HG03159 (cell line): Measurements from ENCODE around the gene MT4.
"Not testable (repeated sequence)": the region's sequence is repeated elsewhere in the genome, so short reads cannot be mapped to it uniquely, and the experiment has no call there.

Experiments used
- ATAC-seq: cut with Tn5 transposase; IDR thresholded peaks from one replicate; pipeline ENCODE4 v1.9.1; 2021; ENCODE audit warnings: mild to moderate bottlenecking, moderate library complexity; ENCODE audit not compliant: unreplicated experiment

MT4 gene

DNA sequence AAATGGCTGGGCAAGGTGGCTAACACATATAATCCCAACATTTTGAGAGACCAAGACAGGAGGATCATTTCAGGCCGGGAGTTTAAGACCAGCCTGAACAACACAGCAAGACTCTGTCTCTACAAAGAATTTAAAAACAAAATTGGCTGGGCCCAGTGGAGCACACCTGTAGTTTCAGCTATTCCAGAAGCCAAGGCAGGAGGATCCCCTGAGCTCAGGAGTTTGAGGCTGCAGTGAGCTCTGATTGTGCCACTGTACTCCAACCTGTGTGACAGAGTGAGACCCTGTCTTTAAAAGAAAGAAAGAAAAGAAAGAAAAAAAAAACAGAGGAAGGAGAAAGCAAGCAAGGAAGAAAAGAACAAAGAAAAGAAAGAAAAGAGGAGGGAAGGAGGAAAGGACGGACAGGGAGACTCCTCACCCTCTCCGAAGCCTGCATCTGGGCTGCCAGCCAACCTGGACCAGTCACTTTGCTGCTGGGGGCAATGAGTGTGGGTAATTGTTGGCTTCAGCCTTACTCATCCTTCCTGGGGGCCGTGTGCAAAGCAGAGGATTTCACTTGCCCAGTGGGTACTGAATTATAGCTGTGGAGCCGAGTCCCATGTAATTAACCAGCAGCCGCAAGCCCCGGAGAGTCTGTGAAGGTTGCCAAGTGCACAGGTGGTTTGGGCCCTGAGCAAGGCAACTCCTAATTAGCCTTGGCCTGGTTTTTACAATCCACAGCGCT lies 6.7 kb upstream of the MT4 start:
- no peak for ATAC-seq

DNA sequence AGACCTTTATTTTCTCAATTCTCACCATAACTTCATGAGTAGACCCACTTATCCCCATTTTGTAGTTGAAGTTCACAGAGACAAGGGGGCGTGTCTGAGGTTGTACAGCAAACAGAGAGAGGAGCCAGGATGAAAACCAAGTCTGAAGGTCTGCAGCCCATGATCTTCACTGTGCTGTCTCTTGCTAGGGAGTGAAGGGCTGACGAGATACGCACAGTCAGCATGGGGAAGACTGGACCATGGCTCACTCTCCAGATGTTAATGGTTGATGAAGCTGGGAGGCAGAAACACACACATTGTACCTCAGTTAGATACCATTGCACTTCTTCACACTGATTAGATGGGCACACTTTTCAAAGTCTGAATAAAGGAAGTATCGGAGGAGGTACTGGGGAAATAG lies 5.8 kb upstream of the MT4 start:
- no peak for ATAC-seq

DNA sequence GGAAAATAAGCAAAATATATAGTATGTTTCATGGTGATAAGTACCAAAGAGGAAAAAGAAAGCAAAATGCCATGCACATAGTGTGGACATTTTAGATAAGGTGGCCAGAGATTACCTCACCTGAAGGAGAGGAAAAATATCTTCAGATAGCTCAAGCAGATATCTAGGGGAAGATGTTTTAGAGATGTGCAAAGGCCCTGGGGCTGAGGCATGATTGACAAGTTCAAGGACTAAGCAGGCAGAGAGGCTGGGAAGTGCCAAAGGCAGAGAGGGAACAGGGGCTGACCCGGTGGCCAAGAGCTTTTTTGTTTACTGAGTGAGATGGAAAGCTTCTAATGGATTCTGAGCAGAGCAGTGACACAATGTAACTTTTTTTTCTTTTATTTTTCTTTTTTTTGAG lies 4.4 kb upstream of the MT4 start:
- ATAC-seq: no peak

DNA sequence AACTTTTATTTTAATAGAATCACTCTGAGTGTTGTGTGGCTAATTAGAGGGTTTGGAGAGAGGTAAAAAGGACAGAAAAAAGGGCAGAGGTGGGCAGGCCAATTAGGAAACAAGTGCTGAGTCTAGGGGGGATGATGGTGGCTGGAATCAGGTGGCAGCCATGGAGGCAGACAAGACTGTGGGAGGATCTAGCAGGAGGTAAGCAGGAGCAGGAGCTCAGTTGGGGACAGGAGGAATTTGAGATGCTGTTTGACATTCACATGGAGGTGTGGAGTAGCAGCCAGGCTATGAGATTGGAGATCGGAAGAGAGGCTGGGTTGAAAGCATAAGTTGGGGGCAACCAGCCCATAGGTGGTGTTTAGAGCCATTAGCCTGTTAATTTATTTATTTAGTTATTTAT lies 3.7 kb upstream of the MT4 start:
- ATAC-seq: no peak

DNA sequence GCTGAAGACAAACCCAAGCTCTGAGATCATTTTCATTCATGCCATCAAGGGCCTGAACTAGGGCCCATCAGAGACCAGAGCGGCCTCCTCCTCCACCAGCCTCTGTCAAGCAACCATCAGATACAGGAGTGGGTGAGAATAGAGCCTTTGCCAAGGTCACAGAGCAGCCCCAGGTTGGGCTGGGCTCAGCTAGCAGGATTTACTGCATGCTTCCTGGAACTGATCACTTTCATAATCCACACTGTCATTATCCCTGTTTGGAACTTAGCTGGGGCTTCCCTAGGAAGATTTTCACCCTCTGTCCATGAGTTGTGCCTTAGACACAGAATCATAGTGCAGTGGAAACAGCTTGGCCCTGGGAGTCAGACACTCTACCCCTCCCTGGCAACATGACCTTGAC lies 5.1 kb downstream of the MT4 start:
- ATAC-seq: no peak

DNA sequence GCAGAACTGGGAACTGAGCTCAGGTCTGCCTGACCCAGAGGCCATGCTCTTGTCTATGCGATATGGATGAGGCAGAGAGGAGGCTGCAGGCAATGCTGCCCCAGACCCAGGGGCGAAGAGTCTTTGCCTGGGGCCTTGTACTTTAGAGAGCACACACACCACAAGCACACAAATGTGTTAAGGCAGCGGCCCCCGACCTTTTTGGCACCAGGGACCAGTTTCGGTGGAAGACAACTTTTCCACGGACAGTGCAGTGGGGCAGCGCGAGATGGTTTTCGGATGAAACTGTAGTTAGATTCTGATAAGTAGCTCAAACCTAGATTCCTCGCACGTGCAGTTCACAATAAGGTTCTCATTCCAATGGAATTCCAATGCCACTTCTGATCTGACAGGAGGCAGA lies 6.7 kb downstream of the MT4 start:
- ATAC-seq: no peak

DNA sequence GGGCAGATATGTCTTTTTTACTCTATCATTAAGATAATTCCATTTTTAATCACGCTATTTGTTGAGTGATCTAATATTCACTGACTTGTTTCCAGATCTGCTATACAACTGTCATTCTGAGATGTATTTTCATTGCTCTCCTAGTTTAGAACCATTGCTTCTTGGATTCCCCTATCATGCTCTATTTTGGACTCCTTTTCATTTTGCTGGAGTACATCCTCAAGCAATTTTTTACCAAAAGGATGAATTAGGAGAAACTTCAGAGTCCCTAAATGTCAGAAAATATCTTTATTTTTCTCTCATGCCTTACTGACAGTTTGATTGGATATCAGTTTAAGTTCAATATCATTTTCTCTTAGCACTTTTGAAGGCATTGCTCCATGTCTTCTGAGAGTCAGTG lies 9.8 kb downstream of the MT4 start:
- no peak for ATAC-seq

DNA sequence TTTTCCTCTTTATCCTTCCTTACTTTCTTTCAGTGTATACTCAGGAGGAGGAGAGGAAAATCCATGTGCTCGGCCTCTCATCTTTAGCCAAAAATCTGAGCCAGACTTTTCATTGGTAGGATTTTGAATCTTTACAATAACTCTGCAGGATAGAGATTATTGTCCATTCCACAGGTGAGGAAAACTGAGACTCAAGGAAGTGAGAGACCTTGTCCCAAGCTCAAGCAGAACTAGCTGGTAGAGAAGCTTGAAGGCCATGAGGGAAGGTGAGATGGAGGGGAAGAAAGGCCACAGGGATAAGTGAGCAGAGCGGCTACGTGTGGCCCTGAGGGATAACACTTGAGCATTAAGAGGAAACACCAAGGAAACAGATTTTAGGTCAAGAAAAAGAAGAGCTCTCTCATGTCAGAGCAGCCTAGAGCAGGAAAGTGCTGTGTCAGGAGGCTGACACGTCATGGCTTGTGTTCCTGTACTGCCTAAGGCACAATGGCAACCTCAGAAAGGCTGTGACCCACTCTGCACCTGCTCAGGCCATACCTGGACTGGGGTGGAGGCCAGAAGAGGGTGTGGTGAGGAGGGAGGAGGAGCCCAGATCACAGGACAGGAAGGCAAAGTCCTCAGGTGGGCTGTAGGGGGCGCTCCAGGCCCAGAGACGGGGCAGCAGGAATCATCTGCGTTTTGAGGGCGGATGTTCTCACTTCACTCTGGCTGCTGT lies 11.9 kb downstream of the MT4 start:
- ATAC-seq: peak; percentile 87

DNA sequence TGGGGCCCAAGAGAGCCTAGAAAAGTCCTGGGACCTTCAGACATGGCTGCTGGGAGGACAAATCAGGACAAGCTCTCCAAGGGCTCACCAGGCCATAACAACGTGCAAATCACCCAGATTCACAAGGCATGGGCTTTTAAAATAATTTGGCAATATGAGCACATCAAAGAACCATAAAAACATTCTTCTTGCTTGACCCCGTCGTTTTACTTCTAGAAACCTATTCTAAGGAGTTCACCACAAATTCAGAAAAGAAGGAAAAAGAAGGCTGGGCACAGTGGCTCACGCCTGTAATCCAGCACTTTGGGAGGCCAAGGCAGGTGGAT lies 12.4 kb downstream of the MT4 start:
- no peak for ATAC-seq

DNA sequence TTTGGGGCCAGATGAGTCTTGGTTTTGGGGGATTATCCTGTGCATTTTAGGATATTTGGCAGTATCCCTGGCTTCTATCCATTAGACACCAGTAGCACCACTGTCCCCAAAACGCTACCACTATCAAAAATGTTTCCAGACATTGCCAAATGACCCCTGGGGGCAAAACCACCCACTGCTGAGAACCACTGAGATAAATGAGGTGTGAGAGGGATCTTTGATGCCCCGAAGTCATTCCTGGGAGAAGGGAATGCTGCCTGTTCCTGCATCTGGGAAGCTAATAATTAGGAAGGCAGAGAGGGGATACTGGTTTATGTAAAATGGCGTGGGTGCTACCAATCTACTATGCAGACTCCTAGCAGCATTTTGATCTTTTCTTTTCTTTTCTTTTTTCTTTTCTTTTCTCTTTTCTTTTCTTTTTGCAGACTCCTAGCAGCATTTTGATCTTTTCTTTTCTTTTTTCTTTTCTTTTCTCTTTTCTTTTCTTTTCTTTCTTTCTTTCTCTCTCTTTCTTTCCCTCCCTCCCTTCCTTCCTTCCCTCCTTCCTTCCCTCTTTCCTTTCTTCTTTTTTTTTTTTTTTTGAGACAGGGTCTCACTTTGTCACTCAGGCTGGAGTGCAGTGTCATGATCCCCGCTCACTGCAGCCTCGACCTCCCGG lies 15.6 kb downstream of the MT4 start:
- ATAC-seq: no peak

DNA sequence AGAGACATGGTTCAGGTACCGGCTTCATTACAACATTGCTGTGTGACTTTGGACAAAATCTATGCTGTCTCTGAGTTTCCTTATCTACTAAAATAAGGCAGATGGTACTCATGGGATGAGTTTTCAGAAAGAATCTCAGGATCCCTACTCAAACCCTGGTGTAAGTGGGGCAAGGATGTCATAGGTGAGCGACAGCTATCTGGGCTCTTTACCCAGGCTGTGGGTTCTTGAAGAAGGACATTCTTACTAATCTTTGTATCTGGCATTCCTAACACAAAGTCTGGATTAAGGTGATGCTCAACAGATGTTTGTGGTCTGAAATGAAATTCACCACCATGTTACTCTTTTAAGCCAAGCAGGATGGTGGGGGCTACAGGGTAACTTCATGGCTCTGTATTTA lies 18.0 kb downstream of the MT4 start:
- not testable (repeated sequence) for ATAC-seq

DNA sequence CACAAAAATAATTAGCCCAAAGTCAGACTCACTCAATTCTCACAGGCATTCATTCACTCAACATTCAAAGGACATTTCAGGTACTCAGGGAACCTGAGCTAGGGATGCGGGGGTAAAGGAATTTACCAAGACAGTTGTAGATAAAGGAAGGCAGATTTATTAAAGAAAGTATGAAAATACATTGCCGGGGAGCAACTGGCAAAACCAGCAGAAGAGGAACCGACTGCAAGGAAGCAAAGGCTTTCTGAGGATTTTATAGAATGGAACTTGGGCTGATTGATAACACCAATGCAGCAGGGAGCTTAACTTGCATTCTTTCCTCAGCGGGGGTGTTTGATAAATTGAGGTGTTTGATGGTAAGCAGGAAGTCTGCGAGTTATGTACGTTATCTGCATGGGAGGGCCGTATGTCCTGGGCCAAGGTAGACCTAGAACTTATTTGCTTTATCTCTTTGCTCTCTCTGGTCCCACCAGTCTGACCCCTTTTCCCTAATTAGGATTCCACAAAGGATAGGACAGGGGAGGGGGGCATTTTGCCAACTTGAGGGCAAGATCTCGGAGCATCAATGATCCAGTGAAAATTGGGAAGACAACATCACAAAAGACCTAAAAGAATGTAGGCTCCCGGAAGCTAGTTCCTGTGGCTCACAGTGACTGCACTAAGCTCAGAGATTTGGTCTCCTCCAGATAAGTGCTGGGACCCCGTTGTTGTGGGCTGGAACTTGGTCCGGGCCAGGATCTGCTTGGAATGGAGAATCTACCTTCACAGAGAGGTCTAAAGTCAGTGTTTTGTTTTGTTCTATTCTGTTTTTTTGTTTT lies 18.7 kb downstream of the MT4 start:
- no peak for ATAC-seq

DNA sequence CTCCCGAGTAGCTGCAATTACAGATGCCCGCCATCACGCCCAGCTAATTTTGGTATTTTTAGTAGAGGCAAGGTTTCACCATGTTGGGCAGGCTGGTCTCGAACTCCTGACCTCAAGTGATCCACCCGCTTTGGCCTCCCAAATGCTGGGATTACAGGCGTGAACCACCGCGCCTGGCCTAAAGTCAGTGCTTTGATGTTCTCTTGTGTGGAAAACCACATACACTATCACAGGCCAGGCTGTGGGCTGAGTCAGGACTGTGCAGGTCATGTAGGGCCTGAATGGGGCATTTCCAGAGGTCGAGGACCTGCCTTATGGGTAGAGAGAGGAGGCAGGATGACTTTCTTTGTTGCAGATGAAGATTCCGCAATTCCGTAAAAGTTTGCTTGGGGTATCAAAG lies 19.4 kb downstream of the MT4 start:
- ATAC-seq: no peak

DNA sequence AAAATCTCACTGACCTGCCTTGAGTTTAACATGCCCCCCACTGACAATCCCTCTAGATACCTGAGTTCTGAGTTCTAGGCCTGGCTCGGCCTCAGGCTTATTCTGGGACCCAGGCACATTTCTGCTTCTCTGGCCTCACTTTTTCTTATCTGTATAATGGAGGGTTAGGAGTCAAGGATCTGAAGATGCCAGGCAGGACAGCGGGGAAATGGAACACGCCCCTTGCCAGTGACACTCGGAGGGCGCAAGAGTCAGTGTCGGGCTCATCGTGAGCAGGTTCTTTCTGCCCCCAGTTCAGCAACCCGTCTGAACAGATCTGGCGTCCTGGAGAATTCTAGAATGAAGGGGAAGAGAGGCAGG lies 23.9 kb downstream of the MT4 start:
- no peak for ATAC-seq

DNA sequence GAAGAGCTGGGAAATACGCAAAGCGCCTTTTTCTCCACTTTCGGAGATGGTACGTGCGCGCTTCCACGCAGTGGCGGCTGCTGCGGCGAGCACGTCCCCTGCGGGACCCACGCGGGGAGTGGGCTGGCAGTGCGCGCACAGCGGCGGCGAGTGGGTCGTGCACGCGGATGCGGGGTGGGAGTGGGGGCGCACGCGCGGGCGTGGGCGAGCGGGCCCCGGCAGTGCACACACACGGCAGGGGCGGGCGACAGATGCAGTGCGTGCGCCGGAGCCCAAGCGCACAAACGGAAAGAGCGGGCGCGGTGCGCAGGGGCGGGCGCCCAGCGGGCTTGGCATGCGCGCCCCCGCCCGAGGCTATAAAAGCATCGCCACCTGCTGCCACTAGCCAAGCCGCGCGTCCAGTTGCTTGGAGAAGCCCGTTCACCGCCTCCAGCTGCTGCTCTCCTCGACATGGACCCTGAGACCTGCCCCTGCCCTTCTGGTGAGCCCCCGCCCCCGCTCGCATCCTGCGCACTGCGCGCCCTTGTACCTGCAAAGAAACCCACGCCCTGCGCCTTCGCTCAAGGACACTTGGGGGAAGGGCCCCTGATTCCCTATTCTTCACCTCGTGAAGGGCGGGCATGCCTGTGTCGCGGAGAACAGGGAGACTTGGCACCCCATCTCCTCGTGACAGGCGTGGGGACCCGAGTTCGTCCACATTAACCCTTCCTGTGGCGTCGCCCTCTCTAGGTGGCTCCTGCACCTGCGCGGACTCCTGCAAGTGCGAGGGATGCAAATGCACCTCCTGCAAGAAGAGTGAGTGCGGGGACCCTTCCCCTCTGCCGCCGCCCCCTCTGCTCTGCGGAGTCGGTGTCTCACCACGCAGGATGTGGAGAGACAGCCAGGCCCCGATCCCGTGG lies 24.5 kb downstream of the MT4 start, which contains the start of gene MT3:
TSS of gene MT3 (plus strand) at position 388 of the 899 bp plus-strand sequence. CDS start at position 451, 63 bp downstream.
- ATAC-seq: no peak

DNA sequence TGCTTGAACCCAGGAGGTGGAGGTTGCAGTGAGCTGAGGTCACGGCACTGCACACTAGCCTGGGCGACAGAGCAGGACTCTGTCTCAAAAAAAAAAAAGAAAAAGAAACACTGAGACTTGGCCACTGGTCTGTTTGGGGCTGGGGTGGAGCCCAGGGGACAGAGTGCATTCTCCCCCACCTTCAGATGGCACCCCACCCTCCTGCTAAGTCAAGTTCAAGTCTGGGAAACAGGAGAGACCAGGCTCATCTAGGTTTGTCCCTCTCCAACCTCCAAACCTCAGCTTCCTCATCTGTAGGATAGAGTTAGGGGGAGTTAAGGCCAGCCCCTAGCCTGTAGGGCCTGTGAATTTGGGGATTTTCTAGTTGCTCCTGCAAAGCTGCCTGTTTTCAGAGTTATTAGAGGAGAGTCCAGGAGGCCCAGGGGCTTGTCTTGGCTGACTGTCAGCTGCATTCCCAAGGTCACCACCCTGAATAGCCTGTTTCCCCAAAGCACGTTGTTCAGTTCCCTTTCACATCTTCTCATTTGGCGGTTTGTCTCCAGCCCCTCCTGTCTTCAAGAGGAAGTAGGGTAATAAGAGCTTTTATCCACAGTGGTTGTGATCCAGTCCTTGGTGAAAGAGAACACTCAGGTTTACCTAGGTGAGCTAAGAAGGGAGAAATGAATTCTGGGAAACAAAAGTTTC lies 26.6 kb downstream of the MT4 start:
- ATAC-seq: no peak

DNA sequence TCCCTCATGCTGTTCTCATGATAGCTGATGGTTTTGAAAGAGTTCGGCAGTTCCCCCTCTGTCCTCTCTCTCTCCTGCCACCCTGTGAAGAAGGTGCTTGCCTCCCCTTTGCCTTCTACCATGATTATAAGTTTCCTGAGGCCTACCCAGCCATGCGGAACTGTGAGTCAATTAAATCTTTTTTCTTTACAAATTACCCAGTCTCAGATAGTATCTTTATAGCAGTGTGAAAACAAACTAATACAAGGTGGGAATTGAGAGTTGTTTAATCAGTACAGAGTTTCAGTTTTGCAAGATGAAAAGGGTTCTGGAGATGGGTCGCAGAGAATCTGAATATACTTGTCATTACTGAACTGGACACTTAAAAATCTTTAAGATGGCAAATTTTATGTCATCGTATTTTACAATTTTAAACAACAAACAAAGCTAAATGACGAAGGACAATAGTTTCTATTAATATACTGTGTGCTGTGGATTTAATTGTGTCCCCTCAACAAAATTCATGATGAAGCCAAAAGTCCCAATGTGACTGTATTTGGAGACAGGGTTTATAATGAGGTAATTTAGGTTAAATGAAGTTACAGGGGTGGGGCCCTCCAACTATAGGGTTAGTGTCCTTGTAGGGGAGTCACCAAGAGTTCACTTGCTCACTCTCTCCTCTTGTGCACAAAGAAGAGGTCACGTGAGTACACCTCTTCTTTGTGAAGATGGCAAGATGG lies 28.9 kb downstream of the MT4 start:
- ATAC-seq: no peak

DNA sequence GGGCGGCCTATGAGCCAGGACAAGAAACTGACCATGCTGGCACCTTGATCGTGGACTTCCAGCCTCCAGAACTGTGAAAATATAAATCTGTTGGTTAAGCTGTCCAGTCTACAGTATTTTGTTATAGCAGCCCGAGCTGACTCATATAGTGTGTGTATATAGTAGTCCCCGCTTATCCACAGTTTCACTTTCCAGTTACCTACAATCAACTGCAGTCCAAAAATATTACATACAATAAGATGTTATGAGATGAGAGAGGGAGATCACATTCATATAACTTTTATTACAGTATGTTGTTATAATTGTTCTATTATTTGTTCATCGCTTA lies 29.4 kb downstream of the MT4 start:
- no peak for ATAC-seq

DNA sequence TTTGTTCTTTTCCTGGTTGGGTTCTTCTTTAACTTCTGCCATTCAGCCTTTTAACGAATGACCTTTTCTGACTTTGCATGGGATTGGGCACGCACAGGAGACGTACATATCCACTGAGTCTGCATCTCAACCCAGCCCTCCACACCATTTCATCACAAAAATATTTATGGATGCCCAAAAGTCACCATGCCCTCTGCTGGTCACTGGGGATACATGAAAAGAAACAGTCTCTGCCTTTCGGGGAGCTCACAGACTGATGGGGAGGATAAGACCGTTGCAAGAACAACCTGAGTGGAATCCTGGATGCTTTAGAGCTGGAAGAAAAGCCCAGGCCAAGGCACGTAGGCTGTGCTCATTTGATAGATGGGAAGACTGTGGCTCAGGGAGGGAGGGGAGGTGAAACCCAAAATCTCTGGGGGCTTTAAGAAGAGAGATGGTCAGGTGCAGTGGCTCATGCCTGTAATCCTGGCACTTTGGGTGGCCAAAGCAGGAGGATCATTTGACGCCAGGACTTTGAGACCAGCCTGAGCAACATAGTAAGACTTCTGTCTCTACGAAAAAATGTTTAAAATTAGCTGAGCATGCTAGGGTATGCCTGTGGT lies 35.6 kb downstream of the MT4 start:
- no peak for ATAC-seq
